Chondrocyte (in vitro differentiated cells): ENCODE data around the gene CMTM7. TPM values are rescaled to one million over a fixed set of nuclear protein-coding genes. Genes with fewer than 3 reads are reported as not detected.

Source experiments
- DNase-seq: peaks from one replicate; pipeline ENCODE4 v3.0.0; 2021; ENCODE audit warnings: mixed read lengths, low spot score
- H3K27ac Mint-ChIP-seq: one replicate; pipeline ENCODE4 v1.8.0; 2021; ENCODE audit warnings: mild to moderate bottlenecking, moderate library complexity, mixed read lengths; ENCODE audit not compliant: unreplicated experiment
- H3K27me3 Mint-ChIP-seq: 2 replicates; pipeline ENCODE4 v1.8.0; 2021; ENCODE audit warnings: low read depth, mixed read lengths
- H3K36me3 Mint-ChIP-seq: 2 replicates; pipeline ENCODE4 v1.8.0; 2021; ENCODE audit warnings: low read depth, mixed read lengths
- H3K4me1 Mint-ChIP-seq: 2 replicates; pipeline ENCODE4 v1.8.0; 2021; ENCODE audit warnings: low read depth, mild to moderate bottlenecking, mixed read lengths
- H3K4me3 Mint-ChIP-seq: one replicate; pipeline ENCODE4 v1.8.0; 2021; ENCODE audit warnings: mild to moderate bottlenecking, moderate library complexity, mixed read lengths; ENCODE audit not compliant: unreplicated experiment
- H3K9me3 Mint-ChIP-seq: 2 replicates; pipeline ENCODE4 v1.8.0; 2021; ENCODE audit warnings: low read depth, mixed read lengths
- CTCF ChIP-seq: fragments of 200-600 bp; sonication (generic); IDR thresholded peaks from 2 replicates; pipeline ENCODE4 v1.5.0; 2021; ENCODE audit warnings: antibody characterized with exemption, mild to moderate bottlenecking, moderate library complexity
- total RNA-seq: library from RNA; stranded (reverse); gene quantifications from 3 replicates; pipeline ENCODE4 v1.2.1, GENCODE V29; 2021

CMTM7 gene
- total RNA-seq, 1 donor from 2014 or later, result 8.8 TPM

GRCh38 chr3:32397941-32398340, 6.3 kb downstream of the CMTM7 start:
- Mint-ChIP-seq H3K27me3 (no peaks in the 10 kb centered on the region), H3K4me1 (peaks cover 16% of the 10 kb centered on the region), H3K36me3 (no peaks in the 10 kb centered on the region), H3K27ac (no peak overlapping the region), H3K9me3 (no peaks in the 10 kb centered on the region), H3K4me3 (no peak overlapping the region)
- no peak for DNase-seq
- TF ChIP-seq CTCF, result no peak

GRCh38 chr3:32398531-32398930, 6.9 kb downstream of the CMTM7 start:
- Mint-ChIP-seq H3K4me3 (no peak overlapping the region), H3K27ac (no peak overlapping the region)
- no peak for DNase-seq

GRCh38 chr3:32399030-32399620, 7.5 kb downstream of the CMTM7 start:
- H3K9me3 Mint-ChIP-seq, result no peaks in the 10 kb centered on the region
- TF ChIP-seq CTCF, result peak; percentile 87
- no peak overlapping the region for H3K27ac Mint-ChIP-seq
- peaks cover 11% of the 10 kb centered on the region for H3K4me1 Mint-ChIP-seq
- no peak for DNase-seq
- H3K36me3 Mint-ChIP-seq, result no peaks in the 10 kb centered on the region
- no peaks in the 10 kb centered on the region for H3K27me3 Mint-ChIP-seq
- H3K4me3 Mint-ChIP-seq, result no peak overlapping the region

More at GRCh38 chr3:32398531-32398930, 6.9 kb downstream of the CMTM7 start:
- Mint-ChIP-seq H3K36me3 (no peaks in the 10 kb centered on the region), H3K9me3 (no peaks in the 10 kb centered on the region), H3K27me3 (no peaks in the 10 kb centered on the region), H3K4me1 (peaks cover 11% of the 10 kb centered on the region)
- TF ChIP-seq CTCF, result no peak

- peaks cover 11% of the 10 kb centered on the region for H3K4me1 Mint-ChIP-seq
- no peak for TF ChIP-seq CTCF
- H3K4me3 Mint-ChIP-seq, result peak overlapping the region; percentile 77
- no peaks in the 10 kb centered on the region for H3K36me3 Mint-ChIP-seq
- no peaks in the 10 kb centered on the region for H3K27me3 Mint-ChIP-seq
- H3K27ac Mint-ChIP-seq, result peak overlapping the region; percentile 94
- DNase-seq, result no peak
- H3K9me3 Mint-ChIP-seq, result no peaks in the 10 kb centered on the region
Observed at GRCh38 chr3:32401126-32401525, 9.5 kb downstream of the CMTM7 start.

- DNase-seq, result no peak
- TF ChIP-seq CTCF, result peak; percentile 41
- H3K27ac Mint-ChIP-seq, result peak overlapping the region; percentile 94
Observed at GRCh38 chr3:32401556-32402081, 10.0 kb downstream of the CMTM7 start.

More at GRCh38 chr3:32401556-32402081, 10.0 kb downstream of the CMTM7 start:
- Mint-ChIP-seq H3K36me3 (no peaks in the 10 kb centered on the region), H3K4me3 (peak overlapping the region; percentile 77), H3K9me3 (no peaks in the 10 kb centered on the region), H3K4me1 (peaks cover 11% of the 10 kb centered on the region), H3K27me3 (no peaks in the 10 kb centered on the region)
